Activated naive CD4-positive, alpha-beta T cell treated with anti-CD3 and anti-CD28 coated beads, Interleukin-2, amount 50 U/mL, for 72 hours (primary cell): Measurements from ENCODE around the gene S100P. TPM values are rescaled to one million over a fixed set of nuclear protein-coding genes. Genes with fewer than 3 reads are reported as not detected.
A peak's percentile ranks its signal among the peaks of the same experiment; 100 is the strongest.
"Not testable (repeated sequence)": the region's sequence is repeated elsewhere in the genome, so short reads cannot be mapped to it uniquely, and the experiment has no call there.

Experiments
- ATAC-seq, 2 donors: fragments of 150-1000 bp; cut with Tn5 transposase; 2 replicates each; pipeline ENCODE4 v1.10.0; 2021; ENCODE audit warnings: mild to moderate bottlenecking in 2 of 2, moderate library complexity in 2 of 2
- DNase-seq, 2 donors: peaks; one replicate each; pipeline ENCODE4 v3.0.0; 2021 to 2022; ENCODE audit warnings: low spot score in 2 of 2
- H3K27ac Mint-ChIP-seq, 2 donors: one replicate each; pipeline ENCODE4 v1.8.0; 2022; ENCODE audit warnings: mild to moderate bottlenecking in 2 of 2, mixed read lengths in 2 of 2
- H3K36me3 Mint-ChIP-seq, 2 donors: one replicate each; pipeline ENCODE4 v1.8.0; 2022; ENCODE audit warnings: mixed read lengths in 2 of 2
- H3K9me3 Mint-ChIP-seq, 2 donors: one replicate each; pipeline ENCODE4 v1.8.0; 2022; ENCODE audit warnings: mixed read lengths in 2 of 2
- total RNA-seq, 2 donors: library from RNA; stranded (reverse); gene quantifications; one replicate each; pipeline ENCODE4 v1.2.3, GENCODE V29; 2022

The S100P gene
- total RNA-seq, 2 donors from 2014 or later = 1.7 TPM; not detected in 1

DNA sequence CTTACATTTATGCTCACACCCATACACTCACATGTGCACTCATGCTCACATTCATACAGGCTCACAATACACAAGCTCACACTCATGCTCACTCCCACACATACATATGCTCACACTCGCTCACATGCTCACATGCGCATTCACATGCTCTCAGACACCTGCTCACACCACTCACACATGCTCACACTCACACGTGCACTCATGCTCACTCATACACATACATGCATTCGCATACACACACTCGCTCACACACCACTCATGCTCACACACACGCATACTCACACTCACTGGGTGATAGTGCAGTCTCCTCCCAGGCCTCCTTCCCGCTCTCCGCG lies 28.4 kb upstream of the S100P start:
- DNase-seq (no peak), ATAC-seq (no peak)
- no peaks in the 10 kb centered on the region for H3K36me3 Mint-ChIP-seq
- no peaks in the 10 kb centered on the region for H3K9me3 Mint-ChIP-seq
- no peak overlapping the region for H3K27ac Mint-ChIP-seq

DNA sequence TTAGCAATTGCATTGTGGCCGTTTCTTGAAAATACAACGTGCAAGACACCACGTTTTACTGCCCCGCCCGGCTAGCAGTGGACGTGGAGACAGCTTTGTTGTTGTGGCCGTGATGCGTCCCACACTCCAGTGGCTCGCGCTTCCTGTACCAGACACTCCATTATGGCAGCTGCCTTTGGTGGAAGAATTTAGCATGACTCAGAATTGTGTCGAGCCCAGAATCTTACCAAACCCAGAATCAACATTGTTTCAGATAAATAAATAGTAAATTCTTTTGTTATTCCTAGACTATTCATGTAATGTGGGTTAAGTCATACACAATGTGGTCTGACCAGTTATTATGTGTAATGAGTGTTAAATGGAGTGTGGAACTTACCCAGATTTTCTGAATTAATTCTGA lies 25.3 kb upstream of the S100P start:
- Mint-ChIP-seq H3K36me3 (peaks cover 0 to 3% of the 10 kb centered on the region in 2 donors), H3K9me3 (no peaks in the 10 kb centered on the region)

GRCh38 chr4:6671648-6672047 lies 22.0 kb upstream of the S100P start:
- Mint-ChIP-seq H3K27ac (no peak overlapping the region), H3K9me3 (no peaks in the 10 kb centered on the region), H3K36me3 (peaks cover 19 to 32% of the 10 kb centered on the region in 2 donors)
- ATAC-seq = no peak
- DNase-seq = no peak

More for the DNA sequence above, 25.3 kb upstream of the S100P start:
- ATAC-seq (no peak), DNase-seq (no peak)
- no peak overlapping the region for H3K27ac Mint-ChIP-seq

DNA sequence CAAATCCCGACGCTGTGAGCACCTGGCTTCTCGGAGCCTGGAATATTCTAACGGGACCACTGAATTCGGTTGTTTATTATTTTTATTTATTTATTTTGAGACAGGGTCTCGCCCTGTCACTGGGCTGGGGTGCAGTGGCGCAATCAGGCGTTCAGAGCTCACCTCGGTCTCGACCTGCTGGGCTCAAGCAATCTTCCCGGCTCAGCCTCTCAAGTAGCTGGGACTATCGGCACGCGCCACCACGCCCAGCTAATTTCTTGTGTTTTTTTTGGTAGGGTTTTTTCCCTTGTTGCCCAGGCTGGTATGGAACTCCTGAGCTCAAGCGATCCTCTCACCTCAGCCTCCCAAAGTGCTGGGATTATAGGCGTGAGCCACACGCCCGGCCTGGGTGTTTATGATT lies 21.5 kb upstream of the S100P start:
- H3K9me3 Mint-ChIP-seq = no peaks in the 10 kb centered on the region
- H3K36me3 Mint-ChIP-seq = peaks cover 23 to 34% of the 10 kb centered on the region in 2 donors
- ATAC-seq (no peak), DNase-seq (no peak)
- no peak overlapping the region for H3K27ac Mint-ChIP-seq

GRCh38 chr4:6672541-6673190 lies 21.0 kb upstream of the S100P start:
- not testable (repeated sequence) for H3K9me3 Mint-ChIP-seq, ATAC-seq, DNase-seq
- Mint-ChIP-seq H3K27ac (peak overlapping the region; percentile 96 to 97), H3K36me3 (peaks cover 29 to 34% of the 10 kb centered on the region in 2 donors)

- DNase-seq = peak; percentile 69 to 73
- peaks cover 32 to 35% of the 10 kb centered on the region in 2 donors for H3K36me3 Mint-ChIP-seq
- ATAC-seq = peak in 1 of 2 donors; percentile 32
- peak overlapping the region; percentile 96 to 97 for H3K27ac Mint-ChIP-seq
- H3K9me3 Mint-ChIP-seq = not testable (repeated sequence)
Observed at GRCh38 chr4:6673191-6673659, 20.5 kb upstream of the S100P start.

GRCh38 chr4:6673660-6674499 lies 19.8 kb upstream of the S100P start:
- Mint-ChIP-seq H3K9me3 (no peaks in the 10 kb centered on the region), H3K36me3 (peaks cover 38 to 41% of the 10 kb centered on the region in 2 donors), H3K27ac (peak overlapping the region; percentile 96 to 97)
- ATAC-seq (peak; percentile 73 to 77), DNase-seq (peak; percentile 90 to 95)

DNA sequence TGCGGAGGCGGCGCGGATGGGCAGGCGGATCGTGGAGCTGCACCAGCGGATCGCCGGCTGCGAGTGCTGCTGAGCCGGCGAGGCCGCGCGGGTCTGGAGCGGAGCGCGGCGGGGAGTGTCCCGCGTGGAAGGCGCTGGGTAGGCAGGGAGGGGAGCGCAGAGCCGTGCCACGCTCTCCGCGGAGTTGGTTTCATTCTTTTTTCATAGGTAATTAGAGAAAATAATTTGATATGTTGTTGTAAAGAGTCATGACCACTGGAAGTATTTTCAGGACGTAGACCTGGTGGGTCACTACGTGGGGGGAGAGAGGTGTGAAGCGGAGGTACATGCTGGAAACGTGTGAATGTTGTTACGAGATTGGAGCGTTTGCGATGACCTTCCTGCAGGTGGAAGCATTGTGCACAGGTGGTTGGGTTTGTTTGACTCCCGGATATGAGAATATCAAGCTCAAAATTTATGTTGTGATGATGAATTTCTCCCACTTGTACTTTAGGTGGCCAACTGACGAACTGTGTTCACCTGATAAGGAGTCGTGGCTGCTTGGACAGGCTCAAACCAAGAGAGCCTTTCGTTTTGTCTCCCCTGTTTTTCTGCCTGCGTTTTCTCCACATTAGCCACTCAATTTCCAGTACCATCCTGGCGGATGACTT lies 19.1 kb upstream of the S100P start:
- Mint-ChIP-seq H3K27ac (peak overlapping the region; percentile 92 to 96), H3K9me3 (no peaks in the 10 kb centered on the region), H3K36me3 (peaks cover 46 to 48% of the 10 kb centered on the region in 2 donors)
- DNase-seq = peak in 1 of 2 donors; percentile 52
- peak; percentile 33 to 61 for ATAC-seq

GRCh38 chr4:6676722-6677558 lies 16.7 kb upstream of the S100P start:
- peaks cover 54 to 58% of the 10 kb centered on the region in 2 donors for H3K36me3 Mint-ChIP-seq
- H3K27ac Mint-ChIP-seq = peak overlapping the region; percentile 92 to 96
- ATAC-seq (no peak), DNase-seq (no peak)
- H3K9me3 Mint-ChIP-seq = no peaks in the 10 kb centered on the region

GRCh38 chr4:6680372-6681034 lies 13.2 kb upstream of the S100P start:
- peaks cover 38 to 47% of the 10 kb centered on the region in 2 donors for H3K36me3 Mint-ChIP-seq
- peak overlapping the region in 1 of 2 donors; percentile 20 for H3K27ac Mint-ChIP-seq
- DNase-seq = no peak
- ATAC-seq = no peak
- no peaks in the 10 kb centered on the region for H3K9me3 Mint-ChIP-seq

DNA sequence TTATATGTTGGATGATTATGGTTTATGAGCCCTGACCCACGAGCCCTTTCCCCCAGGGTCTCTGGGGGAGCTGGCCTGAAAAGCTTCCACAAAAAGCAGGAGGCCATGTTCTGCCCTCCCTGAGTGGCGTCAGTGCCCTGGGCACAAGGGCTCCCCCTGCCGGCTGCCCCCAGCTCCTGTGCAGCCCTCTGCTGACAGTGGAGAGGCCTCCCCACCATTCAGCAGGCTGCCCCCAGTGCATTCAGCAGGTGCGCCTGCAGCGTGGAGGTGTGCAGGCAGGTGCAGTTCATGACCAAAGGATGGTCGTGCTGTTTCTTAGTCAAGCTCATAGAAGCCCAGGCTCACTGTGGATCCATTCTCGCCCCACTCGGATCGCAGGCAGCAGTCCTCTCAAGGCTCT lies 12.5 kb upstream of the S100P start:
- no peak for ATAC-seq
- Mint-ChIP-seq H3K27ac (peak overlapping the region in 1 of 2 donors; percentile 20), H3K36me3 (peaks cover 31 to 40% of the 10 kb centered on the region in 2 donors), H3K9me3 (no peaks in the 10 kb centered on the region)
- DNase-seq = no peak

GRCh38 chr4:6682862-6683590 lies 10.7 kb upstream of the S100P start:
- H3K9me3 Mint-ChIP-seq = no peaks in the 10 kb centered on the region
- peaks cover 23 to 24% of the 10 kb centered on the region in 2 donors for H3K36me3 Mint-ChIP-seq
- DNase-seq = no peak
- no peak overlapping the region for H3K27ac Mint-ChIP-seq
- no peak for ATAC-seq

DNA sequence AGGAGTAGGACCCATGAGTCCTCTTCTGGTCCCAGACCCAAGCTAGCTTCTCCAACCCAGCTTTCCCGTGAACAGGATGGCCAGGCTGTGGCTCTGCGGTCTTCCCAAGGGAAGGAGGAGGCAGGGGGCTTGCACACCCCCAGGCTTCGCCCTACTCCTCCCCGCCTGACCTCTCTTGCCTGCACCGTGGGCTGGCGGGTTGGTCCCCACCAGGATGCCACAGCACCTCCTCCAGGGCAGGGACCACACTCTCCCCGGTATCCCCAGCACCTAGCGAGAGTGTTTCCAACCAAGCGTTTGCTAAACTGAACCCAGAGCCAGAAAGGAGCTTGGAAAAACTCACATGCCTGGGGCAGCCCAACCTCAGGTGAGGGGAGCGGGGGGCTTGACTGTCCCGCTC lies 9.0 kb upstream of the S100P start:
- H3K27ac Mint-ChIP-seq = no peak overlapping the region
- H3K9me3 Mint-ChIP-seq = no peaks in the 10 kb centered on the region
- peaks cover 8 to 10% of the 10 kb centered on the region in 2 donors for H3K36me3 Mint-ChIP-seq
- DNase-seq (no peak), ATAC-seq (no peak)

DNA sequence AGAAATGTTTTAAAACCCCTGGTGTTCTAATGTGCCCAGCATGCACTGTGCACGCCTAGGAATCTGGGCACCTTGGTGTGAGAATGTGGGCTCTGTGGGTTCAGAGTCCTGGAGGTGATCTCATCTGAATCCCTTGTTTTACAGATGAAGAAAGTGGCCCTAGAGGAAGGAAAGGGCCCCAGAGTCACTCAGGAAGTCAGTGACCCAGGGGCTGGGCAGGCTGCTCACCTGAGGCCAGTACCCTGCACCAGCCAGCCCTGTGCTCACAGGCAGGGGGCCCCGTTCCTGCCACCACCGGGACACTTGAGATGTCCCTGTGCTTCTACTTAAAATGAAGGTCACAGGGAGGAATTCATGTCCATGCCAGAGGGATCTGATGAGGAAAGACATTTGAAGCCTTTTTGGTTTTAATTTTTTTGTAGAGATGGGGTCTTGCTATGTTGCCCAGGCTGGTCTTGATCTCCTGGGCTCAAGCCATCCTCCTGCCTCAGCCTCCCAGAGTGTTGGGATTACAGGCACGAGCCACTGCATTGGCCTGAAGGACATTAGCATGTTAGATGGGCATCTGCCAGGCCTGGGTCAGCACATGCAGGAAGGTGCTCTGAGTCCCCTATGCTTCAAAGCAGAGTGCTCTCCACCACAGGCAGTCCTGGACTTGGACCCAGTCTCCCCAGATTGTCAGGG lies 7.4 kb upstream of the S100P start:
- H3K27ac Mint-ChIP-seq = no peak overlapping the region
- DNase-seq (no peak), ATAC-seq (no peak)
- H3K36me3 Mint-ChIP-seq = no peaks in the 10 kb centered on the region
- no peaks in the 10 kb centered on the region for H3K9me3 Mint-ChIP-seq
